ENCODE results near the gene VTCN1. TPM values are rescaled to one million over a fixed set of nuclear protein-coding genes. Genes with fewer than 3 reads are reported as not detected.

VTCN1 gene
- total RNA-seq, 1 donor from 2014 or later = 0.77 TPM

GRCh38 chr1:117176579-117176978 lies 34.1 kb downstream of the VTCN1 start:
- TF ChIP-seq CTCF (IDR thresholded peaks at IDR 0.05) = no peak
- ATAC-seq = no peak
- H3K27ac ChIP-seq = no peak overlapping the region

GRCh38 chr1:117174851-117175250 lies 35.9 kb downstream of the VTCN1 start:
- ATAC-seq (no peak), DNase-seq (no peak)
- no peak overlapping the region for H3K4me3 ChIP-seq
- H3K27me3 ChIP-seq (ENCODE audit: low read depth) = no peaks in the 10 kb centered on the region
- no peaks in the 10 kb centered on the region for H3K9me3 ChIP-seq
- TF ChIP-seq CTCF (IDR thresholded peaks at IDR 0.05) = no peak
- H3K27ac ChIP-seq = no peak overlapping the region
- intact Hi-C loops (cut with DNase I) = no loop called here
- H3K4me1 ChIP-seq = no peaks in the 10 kb centered on the region
- H3K36me3 ChIP-seq = no peaks in the 10 kb centered on the region

More at GRCh38 chr1:117176579-117176978, 34.1 kb downstream of the VTCN1 start:
- no peak for DNase-seq
- Histone ChIP-seq H3K4me1 (no peaks in the 10 kb centered on the region), H3K27me3 (ENCODE audit: low read depth) (no peaks in the 10 kb centered on the region), H3K36me3 (no peaks in the 10 kb centered on the region), H3K9me3 (no peaks in the 10 kb centered on the region), H3K4me3 (no peak overlapping the region)
- intact Hi-C loops (cut with DNase I) = no loop called here

GRCh38 chr1:117173691-117174090 lies 37.0 kb downstream of the VTCN1 start:
- no peak for ATAC-seq
- Histone ChIP-seq H3K9me3 (no peaks in the 10 kb centered on the region), H3K4me3 (no peak overlapping the region), H3K36me3 (no peaks in the 10 kb centered on the region), H3K4me1 (no peaks in the 10 kb centered on the region), H3K27me3 (ENCODE audit: low read depth) (no peaks in the 10 kb centered on the region), H3K27ac (no peak overlapping the region)
- no peak for DNase-seq
- intact Hi-C loops (cut with DNase I) = no loop called here
- TF ChIP-seq CTCF (IDR thresholded peaks at IDR 0.05) = no peak

- DNase-seq = no peak
- Histone ChIP-seq H3K27ac (no peak overlapping the region), H3K9me3 (no peaks in the 10 kb centered on the region), H3K36me3 (no peaks in the 10 kb centered on the region), H3K4me1 (no peaks in the 10 kb centered on the region), H3K4me3 (no peak overlapping the region), H3K27me3 (ENCODE audit: low read depth) (no peaks in the 10 kb centered on the region)
- TF ChIP-seq CTCF (IDR thresholded peaks at IDR 0.05) = no peak
- intact Hi-C loops (cut with DNase I) = no loop called here
- no peak for ATAC-seq
Observed at GRCh38 chr1:117173006-117173405, 37.7 kb downstream of the VTCN1 start.

- DNase-seq (peak; percentile 57), ATAC-seq (peak; percentile 58 to 59)
- intact Hi-C loops (cut with DNase I) = no loop called here
- no peaks in the 10 kb centered on the region for H3K4me1 ChIP-seq
- no peaks in the 10 kb centered on the region for H3K9me3 ChIP-seq
- no peak for TF ChIP-seq CTCF (IDR thresholded peaks at IDR 0.05)
- H3K36me3 ChIP-seq = no peaks in the 10 kb centered on the region
- H3K27ac ChIP-seq = no peak overlapping the region
- H3K4me3 ChIP-seq = no peak overlapping the region
- no peaks in the 10 kb centered on the region for H3K27me3 ChIP-seq (ENCODE audit: low read depth)
Observed at GRCh38 chr1:117171900-117172511, 38.7 kb downstream of the VTCN1 start.

Data from lower lobe of right lung (tissue), 2 donors.